Ecto neural progenitor cell (in vitro differentiated cells): Measurements from ENCODE around the gene PALD1.
"Not testable (repeated sequence)": the region's sequence is repeated elsewhere in the genome, so short reads cannot be mapped to it uniquely, and the experiment has no call there.

Experiments
- DNase-seq: peaks from one replicate; pipeline ENCODE4 v3.0.0-alpha.2; 2018; ENCODE audit warnings: low spot score

PALD1 gene

DNA sequence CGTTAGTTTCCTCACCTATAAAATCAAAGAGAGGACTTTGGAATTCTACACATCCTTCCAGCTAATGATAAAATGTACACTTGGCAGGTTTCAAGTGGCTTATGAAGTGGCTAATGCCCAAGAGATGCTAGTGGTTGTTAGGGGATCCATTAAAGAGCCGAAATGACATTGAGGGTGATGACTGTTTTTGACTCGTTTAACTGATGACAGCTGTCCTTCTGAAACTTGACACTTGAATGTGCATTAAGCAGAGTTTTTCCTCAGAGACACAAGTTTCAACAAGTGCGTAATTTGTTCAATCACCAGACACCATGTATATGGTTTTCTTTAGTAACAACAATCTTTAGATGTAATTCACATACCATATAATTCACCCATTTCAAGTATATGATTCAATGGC lies 125.5 kb downstream of the PALD1 start:
- DNase-seq: no peak

DNA sequence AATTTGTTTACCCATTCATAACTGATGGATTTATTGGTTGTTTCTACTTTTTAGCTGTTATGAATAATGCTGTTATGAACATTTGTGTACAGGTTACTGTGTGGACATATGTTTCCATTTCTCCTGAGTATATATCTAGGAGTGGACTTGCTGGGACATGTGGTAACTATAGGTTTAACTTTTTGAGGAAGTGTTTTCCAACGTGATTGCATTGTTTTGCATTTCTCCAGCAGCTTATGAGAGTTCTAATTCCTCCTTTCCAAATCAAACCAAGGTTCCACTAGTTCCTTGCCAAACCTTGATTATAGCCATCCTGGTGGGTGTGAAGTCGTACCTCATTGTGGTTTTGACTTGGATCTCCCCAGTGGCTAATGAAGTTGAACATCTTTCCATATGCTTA lies 126.6 kb downstream of the PALD1 start:
- DNase-seq: no peak

DNA sequence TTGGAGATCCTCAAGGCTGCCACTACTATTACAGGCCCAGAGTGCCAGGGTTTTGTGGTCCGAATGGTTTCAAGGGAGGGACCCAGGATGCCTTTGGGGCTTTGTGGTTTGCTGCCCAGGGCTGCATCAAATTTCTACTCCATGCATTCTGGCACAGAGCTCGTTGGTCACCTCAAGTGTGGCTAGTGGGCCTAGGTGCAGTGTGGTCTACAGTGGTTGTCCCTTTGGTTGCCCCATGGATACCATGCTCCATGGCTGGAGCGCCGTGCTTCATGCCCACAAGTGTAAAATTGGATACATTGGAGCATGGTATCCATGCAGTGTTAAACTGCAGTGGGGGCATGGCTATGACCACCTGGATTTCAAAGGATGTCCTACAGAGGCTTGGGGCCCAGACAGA lies 129.4 kb downstream of the PALD1 start:
- no peak for DNase-seq

DNA sequence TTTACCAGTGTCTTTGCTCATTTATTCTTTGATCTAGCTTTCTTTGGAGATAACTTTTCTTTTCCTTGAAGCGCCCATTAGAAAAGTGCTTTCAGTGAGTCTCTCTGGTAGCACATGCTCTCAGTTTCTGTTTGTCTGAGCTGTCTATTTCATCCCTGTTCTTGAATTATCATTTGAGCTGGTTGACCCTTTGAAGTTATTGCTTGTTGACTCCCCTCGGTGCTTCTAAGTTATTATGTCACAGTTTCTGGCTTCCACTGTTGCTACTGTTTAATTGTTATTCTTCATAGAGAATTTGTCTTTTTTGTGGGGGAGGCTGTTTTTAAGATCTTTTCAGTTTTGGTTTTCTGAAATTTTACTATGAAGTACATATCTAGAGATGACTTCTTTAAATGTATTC lies 135.4 kb downstream of the PALD1 start:
- no peak for DNase-seq

DNA sequence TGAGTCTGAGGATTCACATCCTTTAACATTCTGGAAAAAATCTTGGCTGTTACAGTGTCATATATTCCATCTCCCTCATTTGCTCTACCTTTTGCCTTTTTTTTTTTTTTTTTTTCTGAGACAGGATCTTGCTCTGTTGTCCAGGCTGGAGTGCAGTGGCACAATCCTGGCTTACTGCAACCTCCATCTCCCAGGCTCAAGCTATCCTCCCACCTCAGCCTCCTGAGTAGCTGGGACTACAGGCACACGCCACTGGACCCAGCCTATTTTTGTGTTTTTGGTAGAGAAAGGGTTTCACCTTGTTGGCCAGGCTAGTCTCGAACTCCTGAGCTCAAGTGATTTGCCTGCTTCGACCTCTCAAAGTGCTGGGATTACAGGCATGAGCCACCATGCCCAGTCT lies 135.8 kb downstream of the PALD1 start:
- not testable (repeated sequence) for DNase-seq

DNA sequence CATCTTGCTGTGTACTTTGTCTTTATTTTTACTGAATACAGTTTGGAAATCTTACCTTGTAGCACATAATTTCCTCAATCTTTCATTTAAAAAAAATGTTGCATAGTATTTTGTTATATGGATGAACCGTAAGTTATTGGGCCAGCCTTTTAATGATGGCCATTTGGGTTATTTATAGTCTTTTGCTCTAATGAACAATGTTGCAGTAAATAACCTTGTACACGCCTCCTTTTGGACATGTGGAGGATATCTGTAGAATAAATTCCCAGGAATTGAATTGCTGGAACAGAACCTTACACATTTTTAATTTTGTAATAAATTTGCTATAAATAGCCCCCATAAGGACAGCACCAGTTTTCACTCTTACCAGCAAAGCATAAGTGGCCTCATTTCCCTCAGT lies 136.6 kb downstream of the PALD1 start:
- DNase-seq: no peak

DNA sequence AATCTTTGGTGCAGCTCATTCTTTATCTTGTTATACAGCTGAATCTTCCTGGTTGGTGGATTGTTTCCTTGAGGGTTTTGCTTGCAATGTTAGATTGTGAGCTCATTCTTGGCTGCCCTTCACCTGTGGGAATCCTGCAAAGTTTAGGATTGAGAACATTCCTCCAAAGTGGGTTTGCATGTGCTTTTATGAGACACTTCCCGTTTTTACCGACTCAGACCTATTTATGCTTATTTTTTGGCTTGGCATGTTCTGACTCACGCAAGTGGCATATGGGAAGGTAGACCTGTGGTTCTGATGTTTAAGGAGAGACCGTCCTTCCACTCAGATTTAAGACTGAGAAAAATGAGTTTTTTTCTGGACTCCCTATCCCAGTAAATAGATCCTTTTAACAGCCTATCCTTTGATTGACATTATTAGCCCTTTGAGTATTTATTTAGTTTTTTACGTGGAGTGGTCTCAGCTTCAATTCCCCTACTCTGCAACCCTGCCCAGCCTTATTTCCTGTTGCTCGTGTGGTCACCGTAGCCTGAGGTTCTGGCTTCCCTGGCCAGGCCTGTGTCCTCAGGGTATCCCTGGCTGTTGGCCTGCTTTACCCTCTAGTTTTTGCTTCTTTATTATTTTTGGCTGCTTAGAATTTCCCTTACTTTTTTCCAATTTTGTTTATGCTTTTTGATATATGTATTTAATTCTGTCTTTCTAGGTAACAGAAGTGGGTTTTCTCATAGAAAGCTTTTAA lies 137.4 kb downstream of the PALD1 start:
- DNase-seq: no peak

DNA sequence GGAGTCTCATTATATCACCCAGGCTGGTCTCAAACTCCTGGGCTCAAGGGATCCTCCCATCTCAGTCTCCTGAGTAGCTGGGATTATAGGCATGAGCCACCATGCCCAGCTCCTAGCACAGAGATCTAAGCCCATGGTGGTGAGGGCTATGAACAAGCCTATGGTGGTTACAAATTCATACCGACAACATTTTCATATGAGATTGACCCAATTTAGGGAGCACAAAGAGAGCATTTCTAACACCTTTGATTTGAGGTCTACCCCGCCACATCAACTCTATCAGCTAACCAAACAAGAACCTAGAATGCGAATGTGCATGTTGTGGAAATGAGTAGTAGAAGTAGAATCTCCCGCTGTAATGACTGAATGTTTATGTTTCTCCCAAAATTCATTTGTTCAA lies 138.2 kb downstream of the PALD1 start:
- DNase-seq: no peak
